Measurements from ENCODE around the gene GNB1. TPM values are rescaled to one million over a fixed set of nuclear protein-coding genes. Genes with fewer than 3 reads are reported as not detected.
"Not testable (repeated sequence)": the region's sequence is repeated elsewhere in the genome, so short reads cannot be mapped to it uniquely, and the experiment has no call there.

The GNB1 gene
- total and polyA plus RNA-seq, 8 donors: 42.3 to 160 (median 86.8) TPM

DNA sequence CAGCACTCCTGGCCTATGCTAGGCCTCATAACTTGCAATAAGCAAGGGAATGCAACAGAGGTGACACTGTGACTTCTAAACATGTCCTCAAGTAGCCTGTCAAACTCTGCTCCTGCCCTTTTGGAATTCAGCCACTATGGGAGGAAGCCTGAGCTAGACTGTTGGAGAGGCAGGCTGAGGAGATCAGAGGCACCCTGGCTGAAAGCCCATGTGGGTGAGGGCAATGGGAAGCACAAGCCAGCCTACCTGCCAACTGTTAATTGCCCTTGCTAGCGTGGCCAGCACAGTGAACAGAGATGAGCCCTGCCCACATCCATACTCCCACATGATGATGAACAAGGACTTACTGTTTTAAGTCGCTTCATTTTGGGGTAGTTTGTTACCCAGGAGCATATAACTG lies 17.7 kb downstream of the GNB1 start:
- peaks cover 0 to 3% (median 0%) of the 10 kb centered on the region in 3 donors for H3K4me1 ChIP-seq
- H3K27ac ChIP-seq: no peak overlapping the region
- ATAC-seq (peak; percentile 38 to 67 (median 54)), DNase-seq (peak in 3 of 6 donors; percentile 32 to 47 (median 37)), FAIRE-seq (no peak)
- TF ChIP-seq, protein P1, sequence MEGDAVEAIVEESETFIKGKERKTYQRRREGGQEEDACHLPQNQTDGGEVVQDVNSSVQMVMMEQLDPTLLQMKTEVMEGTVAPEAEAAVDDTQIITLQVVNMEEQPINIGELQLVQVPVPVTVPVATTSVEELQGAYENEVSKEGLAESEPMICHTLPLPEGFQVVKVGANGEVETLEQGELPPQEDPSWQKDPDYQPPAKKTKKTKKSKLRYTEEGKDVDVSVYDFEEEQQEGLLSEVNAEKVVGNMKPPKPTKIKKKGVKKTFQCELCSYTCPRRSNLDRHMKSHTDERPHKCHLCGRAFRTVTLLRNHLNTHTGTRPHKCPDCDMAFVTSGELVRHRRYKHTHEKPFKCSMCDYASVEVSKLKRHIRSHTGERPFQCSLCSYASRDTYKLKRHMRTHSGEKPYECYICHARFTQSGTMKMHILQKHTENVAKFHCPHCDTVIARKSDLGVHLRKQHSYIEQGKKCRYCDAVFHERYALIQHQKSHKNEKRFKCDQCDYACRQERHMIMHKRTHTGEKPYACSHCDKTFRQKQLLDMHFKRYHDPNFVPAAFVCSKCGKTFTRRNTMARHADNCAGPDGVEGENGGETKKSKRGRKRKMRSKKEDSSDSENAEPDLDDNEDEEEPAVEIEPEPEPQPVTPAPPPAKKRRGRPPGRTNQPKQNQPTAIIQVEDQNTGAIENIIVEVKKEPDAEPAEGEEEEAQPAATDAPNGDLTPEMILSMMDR (IDR thresholded peaks at IDR 0.05): no peak
- H3K4me3 ChIP-seq: no peak overlapping the region
- 68 to 72% methylated on average over 2 of the region's 2 CpGs for WGBS, 2 donors
- intact Hi-C loops (cut with DNase I): no loop called here
- no peaks in the 10 kb centered on the region for H3K27me3 ChIP-seq
- H3K9me3 ChIP-seq: no peaks in the 10 kb centered on the region
- H3K36me3 ChIP-seq: no peaks in the 10 kb centered on the region

DNA sequence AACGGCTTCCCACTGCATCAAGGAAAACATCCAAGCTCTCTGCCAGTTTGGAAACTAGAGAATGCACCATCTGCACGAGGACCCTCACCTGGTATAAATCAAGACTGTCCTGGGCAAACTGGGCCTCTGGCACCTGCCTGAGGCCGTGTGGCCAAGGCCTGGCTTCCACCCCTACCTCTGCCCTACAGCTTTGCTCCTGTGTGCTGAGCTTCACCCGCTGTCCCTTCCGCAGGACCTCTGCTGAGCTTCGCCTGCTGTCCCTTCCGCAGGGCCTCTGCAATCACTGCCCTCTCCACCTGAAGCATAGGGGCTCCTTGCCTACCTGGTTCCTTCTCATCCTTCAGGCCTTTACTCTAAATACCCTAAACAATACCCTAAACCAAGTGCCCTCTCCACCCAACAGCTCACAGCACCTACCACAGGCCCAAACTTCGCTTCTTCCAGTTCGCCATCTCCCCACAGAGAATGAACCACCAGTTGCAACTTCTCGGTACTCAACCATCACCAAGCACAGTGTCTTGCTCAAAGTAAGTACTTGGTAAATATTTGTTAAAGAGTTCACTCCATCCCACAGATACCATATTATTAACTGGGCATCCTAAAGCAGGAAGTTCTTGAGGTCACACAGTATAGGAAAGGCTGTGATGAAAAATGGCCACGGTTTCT lies 18.4 kb downstream of the GNB1 start:
- DNase-seq (peak in 1 of 6 donors; percentile 36), ATAC-seq (no peak), FAIRE-seq (no peak)
- no peaks in the 10 kb centered on the region for H3K27me3 ChIP-seq
- 85 to 88% methylated on average over 11 of the region's 11 CpGs for WGBS, 2 donors
- TF ChIP-seq, protein P1 (IDR thresholded peaks at IDR 0.05): no peak
- no peaks in the 10 kb centered on the region for H3K9me3 ChIP-seq
- peaks cover 0 to 3% (median 0%) of the 10 kb centered on the region in 3 donors for H3K4me1 ChIP-seq
- no peaks in the 10 kb centered on the region for H3K36me3 ChIP-seq
- H3K27ac ChIP-seq: no peak overlapping the region
- H3K4me3 ChIP-seq: no peak overlapping the region
- intact Hi-C loops (cut with DNase I): no loop called here

DNA sequence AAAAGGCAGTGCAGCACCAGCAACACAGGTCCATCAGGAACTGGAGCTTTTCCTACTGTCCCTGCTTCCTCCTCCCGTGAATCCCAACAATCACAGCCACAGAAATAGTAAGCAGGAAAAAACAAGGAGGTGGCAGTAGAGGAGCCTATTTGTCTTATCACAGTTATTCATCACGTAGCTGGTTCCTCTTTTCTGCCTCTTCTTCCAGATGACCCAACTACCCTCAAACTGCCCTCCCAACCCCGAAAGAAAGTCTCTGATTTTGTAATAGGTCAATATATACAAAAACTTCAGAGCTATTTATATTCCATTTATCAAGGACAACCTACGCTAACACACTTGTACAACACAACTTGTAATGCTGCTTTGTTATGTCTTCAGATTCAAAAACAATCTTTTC lies 21.4 kb downstream of the GNB1 start:
- DNase-seq: no peak
- Histone ChIP-seq H3K36me3 (no peaks in the 10 kb centered on the region), H3K27me3 (no peaks in the 10 kb centered on the region), H3K27ac (no peak overlapping the region), H3K9me3 (no peaks in the 10 kb centered on the region), H3K4me3 (no peak overlapping the region), H3K4me1 (peaks cover 0 to 3% (median 0%) of the 10 kb centered on the region in 3 donors)
- WGBS, 2 donors: 31 to 38% methylated on average over 4 of the region's 4 CpGs
- FAIRE-seq: no peak
- intact Hi-C loops (cut with DNase I): no loop called here
- TF ChIP-seq, protein P1 (IDR thresholded peaks at IDR 0.05): no peak
- peak in 1 of 4 donors; percentile 16 for ATAC-seq

GRCh38 chr1:1867164-1867563 lies 23.7 kb downstream of the GNB1 start:
- Histone ChIP-seq H3K27ac (no peak overlapping the region), H3K27me3 (no peaks in the 10 kb centered on the region), H3K36me3 (no peaks in the 10 kb centered on the region), H3K4me1 (peaks cover 0 to 6% (median 0%) of the 10 kb centered on the region in 3 donors), H3K9me3 (no peaks in the 10 kb centered on the region), H3K4me3 (no peak overlapping the region)
- no peak for FAIRE-seq
- WGBS, 2 donors: 98 to 99% methylated on average over 3 of the region's 3 CpGs
- ATAC-seq: no peak
- DNase-seq: no peak
- intact Hi-C loops (cut with DNase I): no loop called here
- TF ChIP-seq, protein P1 (IDR thresholded peaks at IDR 0.05): no peak

DNA sequence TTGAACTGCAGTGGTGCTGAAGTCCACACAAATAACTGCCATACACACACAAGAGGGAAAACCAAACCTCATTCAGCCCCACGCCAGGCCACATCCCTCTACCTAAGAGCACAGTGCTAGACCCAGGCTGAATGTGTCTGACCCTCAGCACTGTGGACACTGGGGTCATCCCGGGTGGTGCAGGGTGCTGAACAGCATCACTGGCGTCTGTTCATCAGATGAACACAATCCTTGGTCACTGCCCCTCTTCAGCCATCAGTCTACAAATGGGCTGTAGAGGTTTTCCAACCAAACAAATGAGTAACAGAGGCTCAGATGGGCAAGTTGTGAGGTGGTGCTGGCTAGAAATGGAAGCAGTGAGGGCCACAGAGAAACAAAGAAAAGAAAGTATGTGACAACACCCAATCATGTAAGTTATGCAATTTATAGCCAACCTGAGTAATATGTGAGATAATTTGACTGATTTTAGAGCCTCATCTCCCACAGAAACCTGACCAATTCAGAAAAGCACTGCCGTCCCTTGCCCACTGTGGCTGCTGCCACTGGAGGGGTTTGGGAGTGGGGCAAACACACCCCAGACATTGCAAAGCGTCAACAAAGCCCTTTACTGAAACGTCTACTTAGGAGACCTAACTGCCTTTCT lies 27.9 kb downstream of the GNB1 start:
- Histone ChIP-seq H3K36me3 (no peaks in the 10 kb centered on the region), H3K27ac (no peak overlapping the region), H3K27me3 (no peaks in the 10 kb centered on the region), H3K4me1 (peaks cover 5 to 19% (median 11%) of the 10 kb centered on the region in 3 donors), H3K4me3 (no peak overlapping the region), H3K9me3 (no peaks in the 10 kb centered on the region)
- ATAC-seq (no peak), DNase-seq (no peak), FAIRE-seq (no peak)
- WGBS, 2 donors: 74 to 78% methylated on average over 6 of the region's 6 CpGs
- TF ChIP-seq, protein P1 (IDR thresholded peaks at IDR 0.05): no peak
- intact Hi-C loops (cut with DNase I): no loop called here

DNA sequence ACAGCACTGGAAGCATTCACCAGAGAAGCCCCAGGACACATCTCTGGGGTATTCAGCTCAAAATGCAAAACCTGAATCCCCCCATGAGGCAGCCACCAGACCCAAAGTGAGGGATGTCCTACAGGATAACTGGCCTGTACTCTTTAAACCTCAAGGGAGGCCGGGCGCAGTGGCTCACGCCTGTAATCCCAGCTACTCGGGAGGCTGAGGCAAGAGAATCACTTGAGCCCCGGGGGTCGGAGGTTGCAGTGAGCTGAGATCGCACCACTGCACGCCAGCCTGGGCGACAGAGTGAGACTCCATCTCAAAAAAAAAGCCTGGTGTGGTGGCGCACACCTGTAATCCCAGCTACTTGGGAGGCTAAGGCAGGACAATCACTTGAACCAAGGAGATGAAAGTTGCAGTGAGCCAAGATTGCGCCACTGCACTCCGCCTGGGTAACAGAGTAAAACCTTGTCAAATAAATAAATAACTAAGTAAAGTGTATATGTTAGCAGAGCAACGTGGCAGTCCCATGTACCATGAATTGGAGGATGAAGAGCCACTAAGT lies 29.1 kb downstream of the GNB1 start:
- DNase-seq; H3K4me3 ChIP-seq; FAIRE-seq; H3K9me3 ChIP-seq; H3K36me3 ChIP-seq; intact Hi-C loops (cut with DNase I); H3K27me3 ChIP-seq; H3K27ac ChIP-seq; ATAC-seq: not testable (repeated sequence)
- WGBS, 2 donors: 92 to 93% methylated on average over 13 of the region's 13 CpGs
- H3K4me1 ChIP-seq: peaks cover 5 to 20% (median 12%) of the 10 kb centered on the region in 3 donors

Measured in pancreas (tissue), 10 donors.